HG03039 (cell line): ENCODE data around the gene VPS4A.
"Not testable (repeated sequence)": the region's sequence is repeated elsewhere in the genome, so short reads cannot be mapped to it uniquely, and the experiment has no call there.

Source experiments
- ATAC-seq: cut with Tn5 transposase; IDR thresholded peaks from one replicate; pipeline ENCODE4 v1.9.1; 2021; ENCODE audit warnings: mild to moderate bottlenecking, moderate library complexity; ENCODE audit not compliant: unreplicated experiment

VPS4A gene

DNA sequence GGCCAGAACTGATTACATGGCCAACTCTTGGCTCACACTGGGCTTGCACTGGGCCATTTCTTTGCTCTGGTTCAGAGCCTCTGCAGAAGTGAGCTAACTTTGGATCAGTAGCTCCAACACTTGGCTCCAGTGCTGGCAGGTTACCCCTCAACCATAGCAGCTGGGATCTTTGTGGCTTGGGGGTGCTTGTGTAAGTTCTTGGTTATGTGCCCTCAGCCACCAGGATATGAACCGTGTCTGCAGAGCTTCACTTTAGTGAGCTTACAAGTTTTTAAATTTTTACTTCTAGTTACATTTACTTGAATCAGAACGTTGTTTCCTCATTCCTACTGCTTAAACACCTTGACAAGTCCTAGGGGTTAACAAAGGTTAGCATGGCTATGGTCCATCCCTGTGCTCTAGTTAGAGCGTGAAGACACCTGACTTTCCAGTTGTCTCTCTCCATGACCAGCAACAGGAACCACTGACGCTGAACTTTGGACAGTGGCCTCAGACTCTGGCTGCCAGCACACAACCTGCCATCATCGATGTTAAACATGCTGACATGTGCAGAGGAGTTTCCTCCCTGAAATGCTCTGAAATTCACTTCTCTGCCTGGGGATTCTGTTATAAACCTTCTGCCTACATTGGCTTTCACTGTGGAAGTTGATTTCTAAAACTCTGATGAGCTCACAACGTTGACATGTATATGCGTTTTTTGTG is 15.2 kb downstream of the VPS4A start:
- ATAC-seq, result no peak

DNA sequence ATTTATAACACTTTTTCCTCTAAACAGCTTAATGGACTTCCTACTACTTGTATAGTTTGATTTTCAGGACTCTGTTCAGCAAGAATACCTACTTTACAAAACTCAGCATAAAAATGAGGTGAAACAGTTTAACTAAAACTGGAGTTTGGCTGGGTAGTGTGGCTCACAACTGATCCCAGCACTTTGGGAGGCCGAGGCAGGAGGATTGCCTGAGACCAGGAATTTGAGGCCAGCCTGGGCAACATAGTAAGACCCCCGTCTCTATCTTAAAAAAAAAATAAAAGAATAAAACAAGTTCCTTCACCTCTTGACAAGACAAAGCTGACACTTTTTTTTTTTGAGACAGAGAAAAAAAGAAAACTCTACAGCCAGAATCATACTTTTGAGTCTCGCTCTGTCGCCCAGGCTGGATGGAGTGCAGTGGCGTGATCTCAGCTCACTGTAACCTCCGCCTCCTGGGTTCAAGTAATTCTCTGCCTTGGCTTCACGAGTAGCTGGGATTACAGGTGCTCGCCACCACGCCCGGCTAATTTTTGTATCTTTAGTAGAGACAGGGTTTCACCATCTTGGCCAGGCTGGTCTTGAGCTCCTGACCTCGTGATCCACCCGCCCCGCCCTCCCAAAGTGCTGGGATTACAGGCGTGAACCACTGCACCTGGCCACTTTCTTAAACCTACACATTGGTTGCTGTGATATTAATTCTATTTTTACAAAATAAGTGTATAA is 16.6 kb downstream of the VPS4A start:
- ATAC-seq, result no peak

DNA sequence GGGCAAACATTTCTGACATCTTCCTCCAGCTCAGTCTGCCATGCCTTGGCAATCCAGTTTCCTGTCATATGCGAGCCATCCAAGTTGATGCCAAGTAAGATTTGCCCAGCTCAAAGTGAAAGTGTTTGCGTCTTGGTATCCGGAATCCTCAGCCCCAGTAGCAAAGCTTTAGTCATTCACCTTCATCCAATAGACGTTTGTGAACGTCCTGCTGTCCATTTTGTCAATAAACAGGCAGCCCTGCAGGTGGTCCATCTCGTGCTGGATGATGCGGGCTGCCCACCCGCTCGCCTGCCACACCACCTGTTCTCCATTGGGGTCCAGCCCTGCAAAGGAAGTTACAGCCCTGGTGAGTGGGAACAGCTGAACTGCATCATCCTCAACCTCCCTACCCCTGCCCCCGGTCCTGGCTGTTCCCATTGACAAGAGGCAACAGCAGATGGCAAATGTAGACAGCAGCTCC is 17.7 kb downstream of the VPS4A start:
- ATAC-seq, result no peak

- ATAC-seq, result peak; percentile 26
Observed at GRCh38 chr16:69329369-69330285, 18.5 kb downstream of the VPS4A start.

DNA sequence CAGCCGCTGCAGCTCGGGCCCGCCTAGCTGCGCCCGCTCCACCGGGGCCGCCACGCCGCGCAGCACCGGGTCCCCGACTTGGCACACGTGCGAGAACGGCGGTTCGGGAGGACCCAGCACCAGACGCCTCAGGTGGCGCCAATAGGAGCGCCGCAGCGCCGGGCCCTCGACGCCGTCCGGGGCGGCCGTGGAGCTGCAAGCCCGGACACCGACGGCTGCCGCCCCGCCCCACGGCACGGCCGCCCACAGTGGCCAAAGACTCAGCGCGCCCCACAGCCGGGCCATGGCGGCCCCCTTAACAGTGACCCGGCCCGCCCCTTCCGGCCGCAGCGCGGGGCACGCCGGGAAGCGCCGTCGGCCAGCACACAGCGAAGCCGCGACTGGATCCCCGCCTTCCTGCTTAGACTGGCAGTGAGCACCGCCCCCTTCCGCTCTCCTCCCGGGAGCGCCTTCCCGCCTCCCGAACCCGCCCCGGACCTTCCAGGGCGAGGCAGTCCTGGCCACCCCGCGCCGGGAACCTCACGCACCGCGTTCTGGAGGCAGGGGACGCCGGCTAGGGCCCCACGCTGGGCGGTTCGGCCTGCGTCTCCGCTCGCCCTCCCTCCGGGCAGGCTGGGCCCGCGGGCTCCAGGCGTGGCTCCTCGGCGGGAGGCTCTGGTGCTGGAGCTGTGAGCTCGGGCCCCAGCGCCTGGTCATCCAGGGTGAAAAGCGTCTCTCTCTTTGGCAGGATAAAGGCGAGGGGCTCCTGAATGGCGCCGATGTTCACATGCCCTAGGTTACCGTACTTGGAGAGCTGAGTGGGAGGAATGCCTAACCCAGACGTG is 19.3 kb downstream of the VPS4A start, which contains the start of gene PDF:
Gene PDF (minus strand): TSS at position 303 of the 824 bp plus-strand sequence. CDS start 18 bp downstream, at position 285.
- ATAC-seq, result peak; percentile 89

- no peak for ATAC-seq
Observed at GRCh38 chr16:69334696-69335095, 23.5 kb downstream of the VPS4A start.

GRCh38 chr16:69338557-69339288 is 27.6 kb downstream of the VPS4A start:
- no peak for ATAC-seq

GRCh38 chr16:69339289-69340094 is 28.3 kb downstream of the VPS4A start, which contains the start of the genes COG8 and NIP7:
TSS of gene COG8 (minus strand) at chr16:69339564. CDS start at chr16:69339552, 12 bp downstream.
TSS of gene NIP7 (plus strand) at chr16:69339772. CDS start at chr16:69339830, 58 bp downstream.
- peak; percentile 79 for ATAC-seq

DNA sequence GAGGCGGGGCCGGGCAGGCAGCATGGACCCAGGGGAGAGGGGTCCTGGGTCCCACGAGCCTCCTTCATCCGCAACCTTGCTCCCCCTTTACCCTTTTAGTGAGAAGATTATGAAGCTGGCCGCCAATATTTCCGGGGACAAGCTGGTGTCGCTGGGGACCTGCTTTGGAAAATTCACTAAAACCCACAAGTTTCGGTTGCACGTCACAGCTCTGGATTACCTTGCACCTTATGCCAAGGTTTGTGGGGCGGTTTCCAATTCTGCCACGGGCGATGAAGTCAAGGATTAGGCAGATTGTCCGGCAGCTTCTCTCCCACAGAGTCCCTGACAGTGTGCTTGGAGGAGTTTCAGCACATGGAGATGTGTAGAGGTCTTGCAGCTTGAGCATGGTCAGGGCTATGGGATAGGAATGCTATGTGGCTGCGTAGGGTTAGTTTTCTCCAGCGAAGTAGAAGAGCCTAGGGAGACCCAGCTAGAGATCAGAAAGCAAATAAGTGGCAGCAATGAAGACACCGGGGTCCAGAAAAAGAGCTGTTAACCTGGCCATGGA is 29.0 kb downstream of the VPS4A start:
- ATAC-seq, result no peak

- no peak for ATAC-seq
Observed at GRCh38 chr16:69344171-69344570, 33.0 kb downstream of the VPS4A start.

DNA sequence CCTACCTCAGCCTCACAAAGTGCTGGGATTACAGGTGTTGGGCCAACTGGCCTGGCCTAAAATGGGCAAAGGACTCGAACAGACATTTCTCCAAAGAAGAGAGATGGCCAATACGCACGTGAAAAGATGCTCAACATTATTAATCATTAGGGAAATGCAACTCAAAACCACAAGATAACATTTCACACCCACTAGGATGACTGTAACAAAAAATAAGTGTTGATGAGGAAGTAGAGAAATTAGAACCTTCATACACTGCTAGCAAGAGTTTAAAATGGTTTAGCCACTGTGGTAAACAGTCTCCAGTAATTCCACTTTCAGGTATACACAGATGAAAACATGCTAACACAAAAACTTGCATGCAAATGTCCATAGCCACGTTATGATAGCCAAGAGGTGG is 34.8 kb downstream of the VPS4A start:
- ATAC-seq, result no peak

- no peak for ATAC-seq
Observed at GRCh38 chr16:69346683-69347082, 35.5 kb downstream of the VPS4A start.

DNA sequence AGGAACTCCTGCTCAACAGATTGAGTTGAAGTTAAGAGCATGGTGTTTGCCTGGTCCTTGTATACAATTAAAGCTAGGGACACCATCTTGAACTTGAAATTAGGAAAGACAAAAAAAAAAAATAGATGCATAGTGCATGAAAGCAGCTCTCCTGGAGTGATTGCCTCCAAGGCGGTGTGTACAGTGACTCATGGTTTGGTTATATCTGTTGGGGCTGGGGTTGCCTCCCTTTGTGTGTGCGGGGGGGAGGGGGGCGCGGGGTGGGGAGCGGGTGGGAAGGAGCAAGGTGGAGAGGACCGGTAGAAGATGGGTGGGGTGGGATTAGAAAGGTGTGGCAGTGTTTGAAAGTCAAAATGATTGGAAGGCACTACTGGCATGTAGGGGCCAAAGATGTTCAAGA is 37.1 kb downstream of the VPS4A start:
- ATAC-seq, result no peak

- ATAC-seq, result no peak
Observed at GRCh38 chr16:69349536-69349935, 38.4 kb downstream of the VPS4A start.

DNA sequence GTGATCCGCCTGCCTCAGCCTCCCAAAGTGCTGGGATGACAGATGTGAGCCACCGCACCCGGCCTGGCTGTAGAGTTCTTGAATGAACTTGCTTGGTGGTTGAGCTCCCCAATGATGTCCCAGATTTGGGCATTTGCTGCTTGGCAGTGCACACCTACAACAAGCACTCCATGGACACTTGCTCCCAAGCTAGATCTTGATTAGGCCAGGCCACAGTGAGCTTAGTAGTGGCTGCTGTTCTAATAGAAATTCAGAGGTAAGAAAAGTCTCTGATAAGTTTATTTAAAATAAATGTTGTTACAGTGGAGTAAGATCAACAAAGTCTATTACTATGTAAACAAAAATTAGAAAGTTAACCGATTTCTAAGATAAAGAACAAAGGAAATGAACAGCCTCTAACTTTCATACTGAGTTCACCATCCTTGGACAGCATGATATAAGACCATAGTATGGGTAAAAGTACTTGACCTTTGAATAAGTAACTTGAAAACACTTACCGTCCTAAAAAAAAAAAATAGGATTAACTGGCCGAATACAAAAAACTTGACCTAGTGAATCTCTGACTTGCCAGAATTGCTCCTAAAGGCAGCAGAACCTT is 39.5 kb downstream of the VPS4A start:
- ATAC-seq, result no peak

- ATAC-seq, result no peak
Observed at GRCh38 chr16:69351309-69352027, 40.3 kb downstream of the VPS4A start, which contains the start of gene TMED6. TSS of gene TMED6 (minus strand) at chr16:69351786. CDS start at chr16:69351753, 33 bp downstream.

DNA sequence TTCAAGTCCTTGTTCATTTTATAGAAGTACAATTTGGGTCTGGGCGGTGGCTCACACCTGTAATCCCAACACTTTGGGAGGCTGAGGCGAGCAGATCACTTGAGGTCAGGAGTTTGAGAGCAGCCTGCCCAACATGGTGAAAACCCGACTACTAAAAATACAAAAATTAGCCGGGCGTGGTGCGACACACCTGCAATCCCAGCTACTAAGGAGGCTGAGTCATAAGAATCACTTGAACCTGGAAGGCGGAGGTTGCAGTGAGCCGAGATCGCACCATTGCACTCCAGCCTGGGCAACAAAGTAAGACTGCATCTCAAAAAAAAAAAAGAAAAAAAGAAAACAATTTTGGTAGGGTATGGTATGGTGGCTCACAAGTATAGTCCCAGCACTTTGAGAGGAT is 48.9 kb downstream of the VPS4A start:
- not testable (repeated sequence) for ATAC-seq
